ENCODE measurements around the gene CPEB2. TPM values are rescaled to one million over a fixed set of nuclear protein-coding genes. Genes with fewer than 3 reads are reported as not detected.

The CPEB2 gene
- total and polyA plus RNA-seq, 9 of the 15 experiments (the other 6 are each of a cell fraction or from before 2014, with no cell fraction given): 0.39 to 3.0 (median 1.4) TPM

- Histone ChIP-seq H3K9ac (ENCODE audit: insufficient read depth in 1 of 2, low read depth in 2 of 2, low read length in 2 of 2) (no peak overlapping the region), H3K27ac (ENCODE audit: extremely low read depth, low read depth, low read length) (no peak overlapping the region), H3K4me3 (no peak overlapping the region), H2AFZ (ENCODE audit: low read depth, low read length) (no peak overlapping the region), H3K4me2 (ENCODE audit: insufficient read depth, low read length) (no peak overlapping the region), H3K9me1 (ENCODE audit: control insufficient read depth, insufficient read depth, low read length) (no peaks in the 10 kb centered on the region), H3K4me1 (replicated peaks in 1 of 2; ENCODE audit: control insufficient read depth in 2 of 2, insufficient read depth in 2 of 2, low read length in 2 of 2) (peaks cover 0 to 9% of the 10 kb centered on the region in 2 experiments; a peak in 2 of 5 replicates), H3K27me3 (ENCODE audit: control insufficient read depth in 2 of 2, insufficient read depth in 2 of 2, low read length in 2 of 2) (no peaks in the 10 kb centered on the region), H3K9me3 (replicated peaks; ENCODE audit: control insufficient read depth, insufficient read depth, low read depth, low read length) (no peaks in the 10 kb centered on the region), H4K20me1 (replicated peaks; ENCODE audit: control insufficient read depth, insufficient read depth, low read length) (no peaks in the 10 kb centered on the region), H3K79me2 (ENCODE audit: control insufficient read depth, insufficient read depth, low read length) (no peaks in the 10 kb centered on the region), H3K36me3 (ENCODE audit: control insufficient read depth, insufficient read depth, low read length) (peaks cover 18% of the 10 kb centered on the region; the same call in 2 of the 3 replicates)
- no peak for FAIRE-seq
- POLR2A ChIA-PET: interaction anchor here (0.6 kb wide), 1 partner anchor 17 kb away, joined by 3 read pairs; no protein-coding TSS in a partner anchor
- no TSS peak for BruUV-seq (replicated peaks)
- TF ChIP-seq ZNF263 (CRISPR knock-in tag; IDR thresholded peaks at IDR 0.05; ENCODE audit: borderline replicate concordance): no peak
- no peak for TF ChIP-seq NCOA2 (IDR thresholded peaks at IDR 0.05; ENCODE audit: partially characterized antibody in 2 of 2)
- no peak for TF ChIP-seq ZNF76 (CRISPR knock-in tag; IDR thresholded peaks at IDR 0.05; ENCODE audit: borderline replicate concordance)
- TF ChIP-seq ZC3H11A (IDR thresholded peaks at IDR 0.05; ENCODE audit: low read depth, low read length): no peak
- no peak for TF ChIP-seq TBL1XR1 (IDR thresholded peaks at IDR 0.05; ENCODE audit: low read length in 2 of 2)
- no peak for TF ChIP-seq IRF1 (CRISPR knock-in tag; IDR thresholded peaks at IDR 0.05; ENCODE audit: borderline replicate concordance)
- TF ChIP-seq SAFB (IDR thresholded peaks at IDR 0.05; ENCODE audit: borderline replicate concordance, low read depth, low read length): no peak
- no peak for TF ChIP-seq NR2C2 (CRISPR knock-in tag; IDR thresholded peaks at IDR 0.05)
- no peak for TF ChIP-seq NR2C2 (tag; IDR thresholded peaks at IDR 0.05)
- TF ChIP-seq ARID2 (IDR thresholded peaks at IDR 0.05): no peak
- no peak for DNase-seq (ENCODE audit: extremely low read depth in 1 of 4, low spot score in 3 of 4)
- ATAC-seq: no peak
- in situ Hi-C loops (cut with MboI): loop anchor here (25.0 kb wide), 1 partner anchor 649 kb away; the partner anchor contains the start of gene FBXL5
- CTCF ChIA-PET (ENCODE audit: low intra/inter-chr PET ratio): no interaction called here
- intact Hi-C loops (cut with micrococcal nuclease): no loop called here
These were observed 11.3 kb downstream of the CPEB2 start for GRCh38 chr4:15013585-15013984.
